Measurements from ENCODE around the gene UBE2L3.
"Not testable (repeated sequence)": the region's sequence is repeated elsewhere in the genome, so short reads cannot be mapped to it uniquely, and the experiment has no call there.

UBE2L3 gene

DNA sequence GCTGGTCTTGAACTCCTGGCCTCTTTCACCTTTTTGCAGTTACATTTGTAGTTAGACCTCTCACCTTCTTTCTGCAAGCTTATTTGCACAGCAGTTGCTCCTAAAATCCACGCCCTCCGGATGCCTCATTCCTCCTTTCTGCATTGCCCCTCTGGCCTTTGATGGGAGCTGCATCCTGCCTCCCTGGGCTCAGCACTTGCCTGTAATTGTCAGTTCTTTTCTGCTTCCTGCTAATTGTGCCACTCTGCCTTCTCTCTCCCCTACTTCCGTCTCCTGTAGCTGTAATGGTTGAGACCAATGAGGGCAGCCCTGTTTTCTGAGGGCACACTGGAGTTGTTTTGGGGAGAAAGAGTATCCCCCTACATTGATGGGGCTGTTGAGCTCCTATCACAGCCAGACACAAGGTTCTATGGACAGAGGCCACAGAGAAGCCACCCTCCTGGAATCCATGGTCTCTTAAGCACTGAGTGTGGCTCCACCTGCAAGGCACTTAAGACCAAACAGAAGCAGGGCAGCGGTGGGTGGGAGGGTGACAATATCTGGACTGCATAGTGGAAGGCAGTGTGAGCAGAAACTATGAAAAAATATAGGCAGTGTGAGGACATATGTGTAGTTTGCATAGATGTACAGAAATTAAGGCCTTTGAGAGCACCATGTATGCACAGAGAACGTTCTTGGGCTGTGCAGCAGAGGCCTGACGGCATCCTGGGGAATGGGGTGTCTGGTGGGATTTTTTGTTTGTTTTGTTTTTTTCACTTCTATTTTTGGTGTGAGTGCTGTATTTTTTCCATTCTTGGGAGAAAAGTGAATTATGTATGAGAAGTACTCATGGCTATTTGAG is 31.8 kb downstream of the UBE2L3 start:
- no peak overlapping the region for H3K27ac ChIP-seq
- TF ChIP-seq CTCF (IDR thresholded peaks at IDR 0.05; ENCODE audit: low read depth, low read length, missing control alignments): no peak
- in situ Hi-C loops (cut with HindIII; ENCODE audit: low pct_ligation_motif_present, low sequenced_read_pairs): no loop called here

GRCh38 chr22:21602579-21602978 is 35.1 kb downstream of the UBE2L3 start:
- no peaks in the 10 kb centered on the region for H3K27me3 ChIP-seq (replicated peaks)
- peak overlapping the region; percentile 17 for H3K27ac ChIP-seq
- no peak for TF ChIP-seq CTCF (IDR thresholded peaks at IDR 0.05; ENCODE audit: low read depth, low read length, missing control alignments)
- H3K36me3 ChIP-seq (replicated peaks): peaks cover 21% of the 10 kb centered on the region
- no peak for DNase-seq
- in situ Hi-C loops (cut with HindIII; ENCODE audit: low pct_ligation_motif_present, low sequenced_read_pairs): no loop called here
- no peak overlapping the region for H3K4me3 ChIP-seq (ENCODE audit: low read depth, low read length)

More for the DNA sequence above, 31.8 kb downstream of the UBE2L3 start:
- H3K36me3 ChIP-seq (replicated peaks): peaks cover 42% of the 10 kb centered on the region
- no peak for DNase-seq
- H3K27me3 ChIP-seq (replicated peaks): no peaks in the 10 kb centered on the region
- H3K4me3 ChIP-seq (ENCODE audit: low read depth, low read length): no peak overlapping the region

- no peak for TF ChIP-seq CTCF (IDR thresholded peaks at IDR 0.05; ENCODE audit: low read depth, low read length, missing control alignments)
- peaks cover 26% of the 10 kb centered on the region for H3K36me3 ChIP-seq (replicated peaks)
- H3K27me3 ChIP-seq (replicated peaks): peaks cover 2% of the 10 kb centered on the region
- no peak overlapping the region for H3K4me3 ChIP-seq (ENCODE audit: low read depth, low read length)
- no peak for DNase-seq
- H3K27ac ChIP-seq: no peak overlapping the region
- in situ Hi-C loops (cut with HindIII; ENCODE audit: low pct_ligation_motif_present, low sequenced_read_pairs): no loop called here
Observed at GRCh38 chr22:21603973-21604372, 36.5 kb downstream of the UBE2L3 start.

- Histone ChIP-seq H3K27me3 (replicated peaks) (peaks cover 2% of the 10 kb centered on the region), H3K27ac (no peak overlapping the region), H3K36me3 (replicated peaks) (peaks cover 32% of the 10 kb centered on the region), H3K4me3 (ENCODE audit: low read depth, low read length) (no peak overlapping the region)
- in situ Hi-C loops (cut with HindIII; ENCODE audit: low pct_ligation_motif_present, low sequenced_read_pairs): no loop called here
- DNase-seq: no peak
- no peak for TF ChIP-seq CTCF (IDR thresholded peaks at IDR 0.05; ENCODE audit: low read depth, low read length, missing control alignments)
Observed at GRCh38 chr22:21605887-21606564, 38.5 kb downstream of the UBE2L3 start.

GRCh38 chr22:21606775-21607174 is 39.3 kb downstream of the UBE2L3 start:
- H3K4me3 ChIP-seq (ENCODE audit: low read depth, low read length): no peak overlapping the region
- in situ Hi-C loops (cut with HindIII; ENCODE audit: low pct_ligation_motif_present, low sequenced_read_pairs): no loop called here

GRCh38 chr22:21609556-21610157 is 42.1 kb downstream of the UBE2L3 start:
- DNase-seq; H3K4me3 ChIP-seq (ENCODE audit: low read depth, low read length); in situ Hi-C loops (cut with HindIII; ENCODE audit: low pct_ligation_motif_present, low sequenced_read_pairs); H3K27me3 ChIP-seq (replicated peaks); H3K27ac ChIP-seq: not testable (repeated sequence)
- H3K36me3 ChIP-seq (replicated peaks): peaks cover 44% of the 10 kb centered on the region

More at GRCh38 chr22:21606775-21607174, 39.3 kb downstream of the UBE2L3 start:
- Histone ChIP-seq H3K27me3 (replicated peaks) (peaks cover 2% of the 10 kb centered on the region), H3K36me3 (replicated peaks) (peaks cover 39% of the 10 kb centered on the region), H3K27ac (peak overlapping the region; percentile 11)
- TF ChIP-seq CTCF (IDR thresholded peaks at IDR 0.05; ENCODE audit: low read depth, low read length, missing control alignments): no peak
- no peak for DNase-seq
